Gastroesophageal sphincter (tissue), 4 donors: ENCODE measurements around the gene TRIM2. TPM values are rescaled to one million over a fixed set of nuclear protein-coding genes. Genes with fewer than 3 reads are reported as not detected.

ENCODE experiments used
- small RNA-seq, 4 donors: library from RNA; depleted of rRNA; stranded (forward); fragments of <200 nt; gene quantifications; one replicate each; pipeline ENCODE3, GENCODE V24; 2016
- total RNA-seq, 4 donors: library from RNA; depleted of rRNA; stranded (reverse); fragments of >200 nt; gene quantifications; one replicate each; pipeline ENCODE4 v1.1.0, GENCODE V29; 2016

TRIM2 gene
- total RNA-seq, 4 donors from 2014 or later, result 31.2 to 59.2 (median 44.4) TPM

Small RNA genes within 50 kb of the gene (small RNA-seq; reads per million reads assigned to genes)
- gene RF00019 (0 reads per million in 4 donors), gene RN7SL419P (0 reads per million in 4 donors), gene RNU6-1196P (0 reads per million in 4 donors)

Other genes with a start within 250 kb of the TRIM2 start
- 1 to 10 TPM in 2 of 4 donors, under 1 TPM in 1, not detected in 1; 0.78 to 4.8 (median 1.2) TPM for gene MND1, start 140.2 kb downstream of the TRIM2 start, total RNA-seq